ENCODE data around the gene SBNO2. TPM values are rescaled to one million over a fixed set of nuclear protein-coding genes. Genes with fewer than 3 reads are reported as not detected.

Gene SBNO2
- total and polyA plus RNA-seq, 2 experiments from 2014 or later, result 6.9 to 35.4 TPM

DNA sequence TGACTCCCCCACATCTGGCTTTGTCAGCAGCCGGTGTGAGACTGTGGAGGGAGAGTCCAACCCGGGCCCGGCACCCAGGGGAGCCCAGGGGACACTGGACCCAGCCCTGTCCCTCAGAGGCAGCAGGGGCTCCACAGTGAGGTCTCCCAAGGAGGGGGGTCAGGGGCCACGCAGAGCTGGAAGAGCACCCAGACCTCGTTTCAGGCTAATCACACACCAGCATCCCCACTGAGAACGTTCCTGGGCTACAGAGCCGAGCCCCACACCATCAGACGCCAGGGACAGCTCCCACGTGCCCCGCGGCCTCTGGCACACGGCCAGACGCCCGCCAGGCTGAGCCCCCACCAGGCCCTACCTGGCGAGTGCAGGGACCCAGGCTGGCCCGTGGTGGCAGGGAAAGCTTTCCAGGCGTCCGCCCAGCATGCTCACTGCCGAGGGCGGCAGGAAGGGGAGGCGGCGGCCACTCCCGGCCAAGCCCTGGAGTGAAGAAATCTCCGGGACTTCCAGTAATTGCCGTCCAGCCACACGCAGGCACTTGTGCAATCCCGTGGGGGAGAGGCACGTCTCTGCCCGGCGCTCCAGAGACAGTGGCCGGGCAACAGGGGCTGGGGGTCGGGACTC, 19.2 kb downstream of the SBNO2 start:
- Histone ChIP-seq H4K20me1 (replicated peaks; ENCODE audit: insufficient read depth) (no peaks in the 10 kb centered on the region; the same call in 1 of the 2 replicates), H3K4me3 (no peak overlapping the region), H3K27ac (ENCODE audit: low read depth) (no peak overlapping the region), H2AFZ (no peak overlapping the region), H3K4me1 (ENCODE audit: insufficient read depth) (no peaks in the 10 kb centered on the region), H3K79me2 (replicated peaks; ENCODE audit: insufficient read depth) (0 out of 2 replicates have a peak, but pooled peaks cover 7% of the 10 kb centered on the region), H3K36me3 (ENCODE audit: insufficient read depth) (no peaks in the 10 kb centered on the region), H3F3A (replicated peaks; ENCODE audit: low read depth) (0 out of 2 replicates have a peak, but pooled peaks cover 3% of the 10 kb centered on the region), H3K9me2 (ENCODE audit: insufficient read depth) (no peaks in the 10 kb centered on the region), H3K27me3 (ENCODE audit: insufficient read depth) (no peaks in the 10 kb centered on the region), H3K4me2 (no peak overlapping the region)
- no peak overlapping the region for H3K27ac Mint-ChIP-seq
- no peaks in the 10 kb centered on the region for H3K9me3 Mint-ChIP-seq
- H3K36me3 Mint-ChIP-seq (ENCODE audit: low read depth), result peaks cover 15% of the 10 kb centered on the region
- no peak for TF ChIP-seq ZNF114 (CRISPR knock-in tag; IDR thresholded peaks at IDR 0.05)
- no peak for TF ChIP-seq STAT1 (IDR thresholded peaks at IDR 0.05; ENCODE audit: unreplicated experiment)
- TF ChIP-seq POLR2AphosphoS5 (IDR thresholded peaks at IDR 0.05; ENCODE audit: low read depth), result no peak
- TF ChIP-seq, protein P1, sequence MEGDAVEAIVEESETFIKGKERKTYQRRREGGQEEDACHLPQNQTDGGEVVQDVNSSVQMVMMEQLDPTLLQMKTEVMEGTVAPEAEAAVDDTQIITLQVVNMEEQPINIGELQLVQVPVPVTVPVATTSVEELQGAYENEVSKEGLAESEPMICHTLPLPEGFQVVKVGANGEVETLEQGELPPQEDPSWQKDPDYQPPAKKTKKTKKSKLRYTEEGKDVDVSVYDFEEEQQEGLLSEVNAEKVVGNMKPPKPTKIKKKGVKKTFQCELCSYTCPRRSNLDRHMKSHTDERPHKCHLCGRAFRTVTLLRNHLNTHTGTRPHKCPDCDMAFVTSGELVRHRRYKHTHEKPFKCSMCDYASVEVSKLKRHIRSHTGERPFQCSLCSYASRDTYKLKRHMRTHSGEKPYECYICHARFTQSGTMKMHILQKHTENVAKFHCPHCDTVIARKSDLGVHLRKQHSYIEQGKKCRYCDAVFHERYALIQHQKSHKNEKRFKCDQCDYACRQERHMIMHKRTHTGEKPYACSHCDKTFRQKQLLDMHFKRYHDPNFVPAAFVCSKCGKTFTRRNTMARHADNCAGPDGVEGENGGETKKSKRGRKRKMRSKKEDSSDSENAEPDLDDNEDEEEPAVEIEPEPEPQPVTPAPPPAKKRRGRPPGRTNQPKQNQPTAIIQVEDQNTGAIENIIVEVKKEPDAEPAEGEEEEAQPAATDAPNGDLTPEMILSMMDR (conservative IDR thresholded peaks at IDR 0.05; ENCODE audit: low read depth in 2 of 2), result no peak
- no peak for TF ChIP-seq NANOG (IDR thresholded peaks at IDR 0.05; ENCODE audit: borderline replicate concordance)
- TF ChIP-seq, protein P2, sequence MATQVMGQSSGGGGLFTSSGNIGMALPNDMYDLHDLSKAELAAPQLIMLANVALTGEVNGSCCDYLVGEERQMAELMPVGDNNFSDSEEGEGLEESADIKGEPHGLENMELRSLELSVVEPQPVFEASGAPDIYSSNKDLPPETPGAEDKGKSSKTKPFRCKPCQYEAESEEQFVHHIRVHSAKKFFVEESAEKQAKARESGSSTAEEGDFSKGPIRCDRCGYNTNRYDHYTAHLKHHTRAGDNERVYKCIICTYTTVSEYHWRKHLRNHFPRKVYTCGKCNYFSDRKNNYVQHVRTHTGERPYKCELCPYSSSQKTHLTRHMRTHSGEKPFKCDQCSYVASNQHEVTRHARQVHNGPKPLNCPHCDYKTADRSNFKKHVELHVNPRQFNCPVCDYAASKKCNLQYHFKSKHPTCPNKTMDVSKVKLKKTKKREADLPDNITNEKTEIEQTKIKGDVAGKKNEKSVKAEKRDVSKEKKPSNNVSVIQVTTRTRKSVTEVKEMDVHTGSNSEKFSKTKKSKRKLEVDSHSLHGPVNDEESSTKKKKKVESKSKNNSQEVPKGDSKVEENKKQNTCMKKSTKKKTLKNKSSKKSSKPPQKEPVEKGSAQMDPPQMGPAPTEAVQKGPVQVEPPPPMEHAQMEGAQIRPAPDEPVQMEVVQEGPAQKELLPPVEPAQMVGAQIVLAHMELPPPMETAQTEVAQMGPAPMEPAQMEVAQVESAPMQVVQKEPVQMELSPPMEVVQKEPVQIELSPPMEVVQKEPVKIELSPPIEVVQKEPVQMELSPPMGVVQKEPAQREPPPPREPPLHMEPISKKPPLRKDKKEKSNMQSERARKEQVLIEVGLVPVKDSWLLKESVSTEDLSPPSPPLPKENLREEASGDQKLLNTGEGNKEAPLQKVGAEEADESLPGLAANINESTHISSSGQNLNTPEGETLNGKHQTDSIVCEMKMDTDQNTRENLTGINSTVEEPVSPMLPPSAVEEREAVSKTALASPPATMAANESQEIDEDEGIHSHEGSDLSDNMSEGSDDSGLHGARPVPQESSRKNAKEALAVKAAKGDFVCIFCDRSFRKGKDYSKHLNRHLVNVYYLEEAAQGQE (IDR thresholded peaks at IDR 0.05; ENCODE audit: unreplicated experiment), result no peak
- no peak for TF ChIP-seq EZH2phosphoT487 (IDR thresholded peaks at IDR 0.05; ENCODE audit: unreplicated experiment)
- TF ChIP-seq JUNB (IDR thresholded peaks at IDR 0.05; ENCODE audit: unreplicated experiment), result no peak
- TF ChIP-seq ZNF331 (CRISPR knock-in tag; IDR thresholded peaks at IDR 0.05; ENCODE audit: low read depth), result no peak
- TF ChIP-seq, protein P3, sequence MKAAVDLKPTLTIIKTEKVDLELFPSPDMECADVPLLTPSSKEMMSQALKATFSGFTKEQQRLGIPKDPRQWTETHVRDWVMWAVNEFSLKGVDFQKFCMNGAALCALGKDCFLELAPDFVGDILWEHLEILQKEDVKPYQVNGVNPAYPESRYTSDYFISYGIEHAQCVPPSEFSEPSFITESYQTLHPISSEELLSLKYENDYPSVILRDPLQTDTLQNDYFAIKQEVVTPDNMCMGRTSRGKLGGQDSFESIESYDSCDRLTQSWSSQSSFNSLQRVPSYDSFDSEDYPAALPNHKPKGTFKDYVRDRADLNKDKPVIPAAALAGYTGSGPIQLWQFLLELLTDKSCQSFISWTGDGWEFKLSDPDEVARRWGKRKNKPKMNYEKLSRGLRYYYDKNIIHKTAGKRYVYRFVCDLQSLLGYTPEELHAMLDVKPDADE (IDR thresholded peaks at IDR 0.05), result no peak
- TF ChIP-seq, protein P4, sequence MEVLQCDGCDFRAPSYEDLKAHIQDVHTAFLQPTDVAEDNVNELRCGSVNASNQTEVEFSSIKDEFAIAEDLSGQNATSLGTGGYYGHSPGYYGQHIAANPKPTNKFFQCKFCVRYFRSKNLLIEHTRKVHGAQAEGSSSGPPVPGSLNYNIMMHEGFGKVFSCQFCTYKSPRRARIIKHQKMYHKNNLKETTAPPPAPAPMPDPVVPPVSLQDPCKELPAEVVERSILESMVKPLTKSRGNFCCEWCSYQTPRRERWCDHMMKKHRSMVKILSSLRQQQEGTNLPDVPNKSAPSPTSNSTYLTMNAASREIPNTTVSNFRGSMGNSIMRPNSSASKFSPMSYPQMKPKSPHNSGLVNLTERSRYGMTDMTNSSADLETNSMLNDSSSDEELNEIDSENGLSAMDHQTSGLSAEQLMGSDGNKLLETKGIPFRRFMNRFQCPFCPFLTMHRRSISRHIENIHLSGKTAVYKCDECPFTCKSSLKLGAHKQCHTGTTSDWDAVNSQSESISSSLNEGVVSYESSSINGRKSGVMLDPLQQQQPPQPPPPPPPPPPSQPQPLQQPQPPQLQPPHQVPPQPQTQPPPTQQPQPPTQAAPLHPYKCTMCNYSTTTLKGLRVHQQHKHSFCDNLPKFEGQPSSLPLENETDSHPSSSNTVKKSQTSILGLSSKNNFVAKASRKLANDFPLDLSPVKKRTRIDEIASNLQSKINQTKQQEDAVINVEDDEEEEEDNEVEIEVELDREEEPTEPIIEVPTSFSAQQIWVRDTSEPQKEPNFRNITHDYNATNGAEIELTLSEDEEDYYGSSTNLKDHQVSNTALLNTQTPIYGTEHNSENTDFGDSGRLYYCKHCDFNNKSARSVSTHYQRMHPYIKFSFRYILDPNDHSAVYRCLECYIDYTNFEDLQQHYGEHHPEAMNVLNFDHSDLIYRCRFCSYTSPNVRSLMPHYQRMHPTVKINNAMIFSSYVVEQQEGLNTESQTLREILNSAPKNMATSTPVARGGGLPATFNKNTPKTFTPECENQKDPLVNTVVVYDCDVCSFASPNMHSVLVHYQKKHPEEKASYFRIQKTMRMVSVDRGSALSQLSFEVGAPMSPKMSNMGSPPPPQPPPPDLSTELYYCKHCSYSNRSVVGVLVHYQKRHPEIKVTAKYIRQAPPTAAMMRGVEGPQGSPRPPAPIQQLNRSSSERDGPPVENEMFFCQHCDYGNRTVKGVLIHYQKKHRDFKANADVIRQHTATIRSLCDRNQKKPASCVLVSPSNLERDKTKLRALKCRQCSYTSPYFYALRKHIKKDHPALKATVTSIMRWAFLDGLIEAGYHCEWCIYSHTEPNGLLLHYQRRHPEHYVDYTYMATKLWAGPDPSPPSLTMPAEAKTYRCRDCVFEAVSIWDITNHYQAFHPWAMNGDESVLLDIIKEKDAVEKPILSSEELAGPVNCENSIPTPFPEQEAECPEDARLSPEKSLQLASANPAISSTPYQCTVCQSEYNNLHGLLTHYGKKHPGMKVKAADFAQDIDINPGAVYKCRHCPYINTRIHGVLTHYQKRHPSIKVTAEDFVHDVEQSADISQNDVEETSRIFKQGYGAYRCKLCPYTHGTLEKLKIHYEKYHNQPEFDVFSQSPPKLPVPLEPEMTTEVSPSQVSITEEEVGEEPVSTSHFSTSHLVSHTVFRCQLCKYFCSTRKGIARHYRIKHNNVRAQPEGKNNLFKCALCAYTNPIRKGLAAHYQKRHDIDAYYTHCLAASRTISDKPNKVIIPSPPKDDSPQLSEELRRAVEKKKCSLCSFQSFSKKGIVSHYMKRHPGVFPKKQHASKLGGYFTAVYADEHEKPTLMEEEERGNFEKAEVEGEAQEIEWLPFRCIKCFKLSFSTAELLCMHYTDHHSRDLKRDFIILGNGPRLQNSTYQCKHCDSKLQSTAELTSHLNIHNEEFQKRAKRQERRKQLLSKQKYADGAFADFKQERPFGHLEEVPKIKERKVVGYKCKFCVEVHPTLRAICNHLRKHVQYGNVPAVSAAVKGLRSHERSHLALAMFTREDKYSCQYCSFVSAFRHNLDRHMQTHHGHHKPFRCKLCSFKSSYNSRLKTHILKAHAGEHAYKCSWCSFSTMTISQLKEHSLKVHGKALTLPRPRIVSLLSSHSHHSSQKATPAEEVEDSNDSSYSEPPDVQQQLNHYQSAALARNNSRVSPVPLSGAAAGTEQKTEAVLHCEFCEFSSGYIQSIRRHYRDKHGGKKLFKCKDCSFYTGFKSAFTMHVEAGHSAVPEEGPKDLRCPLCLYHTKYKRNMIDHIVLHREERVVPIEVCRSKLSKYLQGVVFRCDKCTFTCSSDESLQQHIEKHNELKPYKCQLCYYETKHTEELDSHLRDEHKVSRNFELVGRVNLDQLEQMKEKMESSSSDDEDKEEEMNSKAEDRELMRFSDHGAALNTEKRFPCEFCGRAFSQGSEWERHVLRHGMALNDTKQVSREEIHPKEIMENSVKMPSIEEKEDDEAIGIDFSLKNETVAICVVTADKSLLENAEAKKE (CRISPR knock-in tag; IDR thresholded peaks at IDR 0.05), result no peak
- no peak for TF ChIP-seq CREB1 (CRISPR knock-in tag; IDR thresholded peaks at IDR 0.05; ENCODE audit: low read depth)
- no peak for TF ChIP-seq EZH2 (IDR thresholded peaks at IDR 0.05; ENCODE audit: low read depth, unreplicated experiment)
- peaks cover 5% of the 10 kb centered on the region for H3K27me3 Mint-ChIP-seq (ENCODE audit: insufficient read depth, low read depth, poor library complexity)
- no peak for DNase-seq (ENCODE audit: low spot score)
- no peak overlapping the region for H3K4me3 Mint-ChIP-seq
- H3K4me1 Mint-ChIP-seq, result no peaks in the 10 kb centered on the region
- peak; percentile 10; the same call in 2 of the 3 replicates for ATAC-seq

All from GM23338 (cell line).